HG03060 (cell line): ENCODE measurements around the gene HAVCR2.
A peak's percentile ranks its signal among the peaks of the same experiment; 100 is the strongest.

Experiments
- ATAC-seq: cut with Tn5 transposase; IDR thresholded peaks from one replicate; pipeline ENCODE4 v1.9.1; 2021; ENCODE audit warnings: low read depth, moderate number of reproducible peaks; ENCODE audit not compliant: unreplicated experiment

The HAVCR2 gene

DNA sequence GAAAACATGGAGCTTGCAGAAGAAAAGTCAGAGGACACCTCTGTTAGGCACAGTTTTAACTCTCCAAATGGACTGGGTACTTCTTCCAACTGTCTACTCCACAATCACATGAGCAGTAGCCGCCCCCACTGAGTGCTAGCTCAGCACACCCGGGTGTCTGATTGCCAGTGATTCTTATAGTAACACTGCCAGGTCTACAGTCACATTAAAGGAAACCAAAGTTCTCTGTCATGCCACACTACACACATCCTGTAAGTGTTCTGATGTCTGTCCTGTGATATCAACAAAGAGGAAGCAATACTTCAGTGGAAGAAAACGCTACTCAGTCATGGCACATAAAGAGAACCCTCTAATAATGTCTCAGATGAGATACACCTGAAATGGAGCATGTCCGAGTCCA, at the start of gene HAVCR2:
Gene HAVCR2 (minus strand): TSS at position 69 of the 400 bp plus-strand sequence. CDS start 61 bp downstream, at position 8.
- peak; percentile 81 for ATAC-seq

DNA sequence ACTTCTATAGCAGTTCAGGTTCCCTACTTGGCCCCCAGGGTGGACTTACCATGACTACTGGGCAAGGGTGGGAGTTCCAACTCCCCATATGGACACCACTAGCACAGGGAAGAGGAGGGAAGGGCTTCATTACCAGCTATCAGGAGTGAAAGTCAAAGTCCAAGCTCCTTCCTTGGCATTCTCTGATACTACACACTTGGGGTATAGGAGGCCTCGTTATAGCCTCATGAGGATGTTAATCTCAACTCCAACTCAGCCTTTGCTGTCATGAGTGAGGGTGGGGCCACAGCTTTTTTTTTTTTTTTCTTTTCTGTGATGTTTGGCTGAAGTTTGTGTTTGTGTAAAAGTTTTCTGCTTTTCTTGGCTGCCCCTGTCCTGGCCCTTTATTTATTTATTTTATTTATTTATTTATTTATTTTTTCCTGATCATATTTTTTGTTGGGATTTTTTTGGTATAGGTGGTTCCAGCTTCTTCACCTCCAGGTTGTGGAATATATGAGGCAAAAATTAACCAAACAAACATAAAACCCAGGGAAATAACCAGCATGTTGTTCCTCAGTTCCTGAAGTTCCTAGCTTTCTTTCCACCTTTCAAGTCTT, 48.5 kb upstream of the HAVCR2 start:
- ATAC-seq: no peak

DNA sequence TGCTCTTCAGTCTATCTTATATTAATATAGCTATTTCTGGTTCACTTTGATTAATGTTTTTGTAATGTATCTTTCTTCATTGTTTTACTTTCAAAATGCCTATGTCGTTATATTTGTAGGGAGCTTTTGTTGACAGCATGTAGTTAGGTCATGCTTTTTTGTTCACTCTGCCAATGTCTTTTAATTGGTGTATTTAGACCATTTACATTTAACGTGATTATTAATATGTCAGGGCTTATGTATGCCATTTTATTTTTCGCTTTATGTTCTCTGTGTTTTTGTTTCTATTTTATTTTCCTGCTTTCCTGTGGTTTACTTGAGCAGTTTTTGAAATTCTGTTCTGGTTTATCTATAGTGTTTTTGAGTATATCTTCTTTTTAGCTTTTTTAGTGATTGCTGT, 46.5 kb upstream of the HAVCR2 start:
- no peak for ATAC-seq

DNA sequence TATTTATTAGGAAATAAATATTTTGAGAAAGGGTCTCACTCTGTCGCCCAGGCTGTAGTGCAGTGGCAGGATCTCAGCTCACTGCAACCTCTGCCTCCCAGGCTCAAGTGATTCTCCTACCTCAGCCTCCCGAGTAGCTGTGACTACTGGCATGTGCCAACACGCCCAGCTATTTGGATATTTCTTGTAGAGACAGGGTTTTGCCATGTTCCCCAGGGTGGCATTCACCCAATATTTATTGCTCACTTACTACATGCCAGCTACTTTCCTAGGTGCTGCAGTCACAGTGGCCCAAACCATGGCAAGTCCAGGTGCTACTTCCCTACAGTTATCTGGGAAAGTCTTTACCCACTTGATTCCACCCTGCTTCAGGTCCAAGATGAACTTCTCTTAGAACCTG, 42.2 kb upstream of the HAVCR2 start:
- ATAC-seq: no peak

DNA sequence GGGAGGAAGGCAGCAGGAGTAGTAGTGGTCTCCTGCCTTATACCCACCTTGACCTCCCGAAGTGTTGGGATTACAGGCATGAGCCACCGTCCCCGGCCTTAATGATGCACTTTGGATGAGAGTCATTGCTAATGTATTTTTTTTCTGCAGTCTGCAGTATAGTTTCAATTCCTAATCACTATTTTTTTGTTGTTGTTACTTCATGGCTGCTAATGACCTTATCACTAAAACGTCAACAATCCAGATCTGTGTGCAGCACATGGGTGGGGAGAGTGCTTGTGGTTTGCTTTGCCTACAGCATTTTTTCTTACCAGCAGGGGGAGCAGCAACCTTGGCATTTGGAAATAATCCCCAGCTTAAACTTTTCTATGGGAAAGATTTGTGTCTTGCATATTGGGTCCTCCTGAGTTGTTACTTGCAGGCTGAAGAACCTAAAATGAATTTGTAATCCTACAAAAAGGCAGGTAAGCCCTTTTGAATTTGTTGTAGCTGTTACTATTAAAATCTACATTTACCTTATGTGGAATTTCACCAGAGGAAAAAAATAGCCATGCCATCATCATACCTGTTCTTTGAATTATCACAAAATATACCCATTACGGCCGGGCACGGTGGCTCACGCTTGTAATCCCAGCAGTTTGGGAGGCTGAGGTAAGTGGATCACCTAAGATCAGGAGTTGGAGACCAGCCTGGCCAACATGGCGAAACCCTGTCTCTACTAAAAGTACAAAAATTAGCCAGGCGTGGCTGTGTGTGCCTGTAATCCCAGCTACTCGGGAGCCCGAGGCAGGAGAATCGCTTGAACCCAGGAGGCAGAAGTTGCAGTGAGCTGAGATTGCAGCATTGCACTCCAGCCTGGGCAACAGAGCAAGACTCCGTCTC, 40.1 kb upstream of the HAVCR2 start:
- peak; percentile 47 for ATAC-seq

DNA sequence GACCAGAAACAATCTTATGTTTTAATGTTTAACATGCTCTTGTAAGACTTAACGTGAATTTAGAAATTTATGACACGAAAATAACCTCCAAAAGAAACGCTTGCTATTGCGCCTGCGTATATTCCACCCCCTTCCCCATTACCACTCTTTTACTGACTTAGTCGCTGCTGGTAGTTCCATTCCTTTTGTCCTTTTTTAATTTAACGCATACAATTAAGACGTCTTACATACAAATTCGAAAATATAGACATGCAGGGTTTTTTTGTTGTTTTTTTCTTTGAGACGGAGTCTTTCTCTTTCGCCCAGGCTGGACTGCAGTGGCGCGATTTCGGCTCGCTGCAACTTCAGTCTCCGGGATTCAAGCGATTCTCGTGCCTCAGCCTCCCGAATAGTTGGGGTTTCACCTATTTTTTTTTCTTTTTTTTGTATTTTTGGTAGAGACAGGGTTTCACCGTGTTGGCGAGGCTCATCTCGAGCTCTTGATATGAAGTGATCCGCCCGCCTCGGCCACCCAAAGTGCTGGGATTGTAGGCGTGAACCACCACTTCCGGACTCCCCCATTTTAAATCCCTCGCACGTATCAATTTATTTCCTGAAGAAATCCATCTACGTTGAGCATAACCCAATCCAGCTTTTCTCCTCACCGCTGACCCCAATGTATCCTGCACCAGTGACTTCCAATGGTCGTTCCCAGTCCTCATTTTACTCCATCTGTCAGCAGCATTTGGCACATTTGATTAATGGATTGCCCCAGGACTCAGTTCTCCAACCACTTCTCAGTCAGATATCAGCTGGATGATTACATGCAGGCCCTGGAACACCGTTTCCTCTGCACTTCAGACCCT, 34.5 kb upstream of the HAVCR2 start:
- ATAC-seq: peak; percentile 26

DNA sequence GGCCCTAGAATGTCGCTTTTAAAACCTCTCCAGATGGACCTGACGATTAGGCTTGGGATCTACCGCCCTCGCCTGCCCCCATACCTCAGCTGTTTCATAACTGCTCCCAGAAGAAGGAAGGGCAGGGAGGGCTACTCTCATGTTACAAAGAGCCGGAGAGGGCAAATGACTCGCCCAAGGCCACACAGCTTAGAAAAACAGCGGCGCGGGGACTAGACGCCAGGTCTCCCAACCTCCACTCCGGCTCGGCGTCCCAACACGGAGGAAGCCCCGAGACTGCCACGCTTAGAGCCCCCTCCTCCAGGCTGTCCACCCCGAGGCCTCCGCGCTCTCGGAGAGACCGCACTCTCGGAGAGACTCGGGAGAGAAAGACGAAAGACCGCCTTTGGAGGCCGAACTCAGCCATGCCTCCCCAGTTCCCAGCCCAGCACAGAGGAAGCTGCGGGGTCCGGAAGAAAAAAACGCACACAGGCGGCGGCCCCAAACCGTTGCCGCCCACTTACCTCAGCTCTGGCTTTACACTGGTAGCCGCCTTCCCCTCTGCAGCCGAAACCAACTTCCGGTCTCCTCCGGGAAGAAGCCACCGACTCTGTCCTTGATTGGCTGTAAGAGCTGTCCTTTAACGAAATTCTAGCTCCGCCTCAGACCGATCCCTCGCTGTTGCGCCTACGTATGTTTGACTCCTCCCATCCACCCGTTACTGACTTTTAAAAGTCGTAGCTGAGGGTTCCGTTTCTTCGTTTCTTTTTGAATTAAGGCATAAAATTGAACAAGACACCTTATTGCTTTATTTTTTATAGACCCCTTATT, 33.7 kb upstream of the HAVCR2 start, which contains the start of gene MED7:
Gene MED7 (minus strand): TSS at position 549 of the 810 bp plus-strand sequence. CDS start 3,434 bp downstream, outside the sequence.
- peak; percentile 99 for ATAC-seq

DNA sequence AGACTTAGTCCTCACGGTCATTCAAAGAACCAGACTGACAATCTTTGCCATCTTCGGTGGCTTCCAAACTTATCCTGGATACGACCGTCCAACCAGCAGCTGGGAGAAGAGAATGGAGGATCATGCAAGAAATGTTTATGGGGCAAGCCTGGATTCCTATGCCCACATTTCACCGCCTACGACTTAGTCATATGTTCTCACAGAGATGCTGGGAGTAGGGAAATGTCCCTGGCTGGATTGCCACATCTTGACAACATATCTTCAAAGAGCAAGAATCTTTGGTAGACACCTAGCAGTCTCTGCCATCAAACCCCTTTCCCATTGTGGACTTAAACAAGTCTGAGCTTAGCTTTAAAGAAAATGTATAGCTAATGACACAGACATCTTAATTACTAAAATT, 28.8 kb upstream of the HAVCR2 start:
- ATAC-seq: no peak

DNA sequence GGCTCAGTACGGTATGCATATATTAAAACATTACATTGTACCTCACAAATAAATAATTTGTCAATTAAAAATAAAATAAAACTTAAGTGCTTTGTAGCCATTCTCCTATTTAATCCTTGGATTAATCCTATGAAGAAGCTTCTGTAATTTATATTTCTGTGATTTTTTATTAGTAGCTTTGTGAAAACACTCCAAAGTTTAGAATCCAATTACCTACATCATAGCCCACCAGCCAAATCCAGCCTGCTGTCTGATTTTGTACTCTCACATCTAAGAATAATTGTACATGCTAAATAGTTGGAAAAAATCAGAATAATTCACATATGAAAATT, 23.4 kb upstream of the HAVCR2 start:
- no peak for ATAC-seq

DNA sequence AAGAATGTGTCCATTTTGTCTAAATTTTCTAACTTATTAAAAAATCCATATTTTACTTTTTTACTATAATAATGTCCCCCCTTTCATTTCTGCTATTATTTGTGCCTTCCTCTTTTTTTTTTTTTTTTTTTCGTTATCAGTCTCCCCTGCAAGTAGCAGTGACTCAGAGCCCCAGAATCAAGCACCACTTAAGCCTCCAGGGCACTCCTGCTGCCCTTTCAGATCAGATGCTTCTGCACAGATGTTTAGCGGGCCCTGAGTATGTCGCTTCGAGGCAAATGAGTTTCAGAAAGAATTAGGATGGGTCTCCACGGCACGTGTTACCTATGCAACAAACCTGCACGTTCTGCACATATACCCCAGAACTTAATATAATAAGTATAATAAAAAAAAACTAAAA, 22.1 kb upstream of the HAVCR2 start:
- ATAC-seq: no peak

DNA sequence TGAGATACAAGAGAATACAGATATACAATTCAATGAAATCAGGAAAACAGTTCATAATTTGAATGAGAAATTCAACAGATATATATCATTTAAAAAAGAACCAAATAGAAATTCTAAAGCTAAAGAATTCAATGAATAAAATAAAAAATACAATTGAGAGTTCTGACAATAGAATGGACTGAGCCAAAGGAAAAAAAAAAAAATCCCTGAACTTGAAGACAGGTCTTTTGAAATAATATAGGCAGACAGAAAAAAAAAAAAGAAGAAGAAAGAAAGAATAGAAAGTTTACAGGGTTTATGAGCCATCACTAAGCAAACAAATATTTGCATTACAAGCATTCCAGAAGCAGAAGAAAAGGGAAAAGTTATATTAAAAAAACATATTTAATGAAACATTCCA, 12.9 kb upstream of the HAVCR2 start:
- no peak for ATAC-seq

DNA sequence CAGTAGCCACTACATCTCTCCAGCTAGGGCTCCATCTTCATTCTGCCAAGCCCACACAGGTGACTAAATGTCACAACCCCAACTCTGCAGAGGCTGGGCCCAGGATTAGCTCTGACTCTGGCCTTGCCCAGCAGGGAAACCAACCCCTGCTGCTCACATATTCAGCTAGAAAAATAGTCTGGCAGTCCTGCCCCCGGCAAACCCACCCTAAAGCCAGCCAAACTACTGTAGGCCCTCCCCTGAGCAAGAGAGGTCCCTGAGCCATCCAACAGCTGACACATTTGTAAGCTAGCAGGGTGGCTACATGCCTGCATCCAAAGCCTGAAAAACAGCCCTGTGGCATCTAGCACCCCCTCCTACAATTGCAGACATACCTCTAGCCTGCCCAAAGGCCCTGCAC, 11.3 kb upstream of the HAVCR2 start:
- ATAC-seq: no peak

DNA sequence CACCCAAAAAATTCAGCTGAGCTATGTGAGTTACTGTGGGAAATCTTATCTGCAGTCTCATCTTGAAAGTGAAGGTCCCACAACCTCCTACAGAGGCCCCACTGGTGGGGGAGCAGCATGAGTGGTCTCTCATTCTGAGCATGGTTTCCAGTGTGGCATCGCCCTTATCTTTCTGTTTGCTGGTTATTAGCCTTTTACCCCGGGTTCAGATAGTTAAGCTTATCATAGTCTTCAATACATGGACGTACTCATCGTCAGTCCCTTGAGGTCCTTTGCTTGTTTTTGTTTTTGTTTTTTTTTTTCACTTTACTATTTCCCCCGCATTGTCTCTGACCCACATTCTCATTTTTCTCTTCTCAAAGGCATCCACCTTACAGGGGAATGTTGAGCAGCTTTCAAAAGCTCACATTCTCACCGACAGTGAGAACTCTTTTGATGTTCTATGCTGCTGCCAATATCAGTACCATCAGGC, 7.7 kb upstream of the HAVCR2 start:
- no peak for ATAC-seq

DNA sequence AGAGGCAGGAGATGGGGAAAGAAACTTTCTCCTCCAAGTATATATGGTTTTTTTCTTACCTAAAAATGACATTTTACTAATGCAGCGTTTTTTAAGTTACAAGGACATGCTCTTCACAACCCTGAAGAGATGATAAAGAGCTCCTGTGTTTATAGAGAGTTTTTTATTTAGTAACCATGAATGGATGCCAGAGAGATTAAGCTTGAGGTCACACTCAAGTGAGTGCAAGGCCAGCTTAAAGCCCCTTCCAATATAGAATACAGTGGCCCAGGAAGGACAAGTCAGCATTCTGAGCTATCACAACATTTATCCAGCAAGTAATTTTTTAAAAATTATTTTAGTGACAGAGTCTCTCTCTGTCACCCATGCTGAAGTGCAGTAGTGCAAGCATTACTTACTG, 6.7 kb upstream of the HAVCR2 start:
- ATAC-seq: no peak

DNA sequence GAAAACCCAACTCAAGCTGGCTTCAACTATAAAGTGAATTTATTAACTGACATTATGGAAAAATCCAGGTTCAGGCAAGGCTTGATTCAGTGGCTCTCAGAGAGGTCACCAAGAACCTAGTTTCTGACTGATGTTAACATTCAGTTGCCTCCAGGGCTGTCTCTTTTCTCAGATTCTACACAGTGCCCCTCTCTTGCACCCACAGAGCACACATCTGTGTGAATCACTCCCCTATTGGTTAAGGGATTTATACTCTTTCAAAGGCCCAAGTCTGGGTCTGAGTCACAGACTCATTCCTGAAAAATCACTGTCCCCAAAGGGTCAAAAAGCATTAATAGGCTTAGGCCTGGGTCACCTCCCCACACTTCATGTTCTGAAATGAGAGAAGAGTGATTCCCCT, 6.2 kb upstream of the HAVCR2 start:
- ATAC-seq: no peak

DNA sequence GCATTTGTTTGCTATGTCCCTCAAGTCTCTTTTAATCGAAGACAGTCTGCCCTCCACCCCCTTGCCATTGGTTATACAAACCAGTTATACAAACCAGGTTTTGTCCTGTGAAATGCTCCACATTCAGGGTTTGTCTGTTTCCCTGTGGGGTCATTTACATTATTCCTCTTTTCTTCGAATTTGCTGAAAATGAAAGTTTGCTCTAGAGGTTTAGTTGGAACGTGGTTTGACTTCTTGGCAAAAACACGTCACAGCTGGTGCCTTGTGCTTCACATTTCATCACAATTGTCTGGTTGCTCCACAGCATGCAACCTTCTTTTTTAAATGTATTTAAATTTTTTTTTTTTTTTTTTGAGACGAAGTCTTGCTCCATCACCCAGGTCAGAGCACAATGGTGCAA, 4.2 kb upstream of the HAVCR2 start:
- ATAC-seq: no peak

DNA sequence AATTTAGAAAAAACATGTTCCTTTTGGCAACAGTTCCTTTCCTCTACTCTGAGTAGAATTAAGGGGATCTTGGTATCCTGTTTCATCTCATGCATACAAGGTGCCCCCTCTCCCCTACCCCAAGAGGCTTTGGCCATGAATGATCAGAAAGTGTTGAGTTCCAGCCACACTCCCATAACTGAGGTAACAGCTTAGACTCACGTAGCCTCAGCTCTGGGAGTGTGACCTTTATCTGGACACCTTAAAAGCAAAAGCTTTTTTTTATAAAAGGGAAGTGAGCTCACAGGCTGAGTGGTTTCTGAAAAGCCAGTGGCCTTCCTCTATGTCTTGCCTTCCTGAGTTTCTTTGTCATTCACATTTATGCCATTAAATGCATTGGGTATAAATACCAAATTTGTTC, 900 bp upstream of the HAVCR2 start:
- peak; percentile 72 for ATAC-seq

DNA sequence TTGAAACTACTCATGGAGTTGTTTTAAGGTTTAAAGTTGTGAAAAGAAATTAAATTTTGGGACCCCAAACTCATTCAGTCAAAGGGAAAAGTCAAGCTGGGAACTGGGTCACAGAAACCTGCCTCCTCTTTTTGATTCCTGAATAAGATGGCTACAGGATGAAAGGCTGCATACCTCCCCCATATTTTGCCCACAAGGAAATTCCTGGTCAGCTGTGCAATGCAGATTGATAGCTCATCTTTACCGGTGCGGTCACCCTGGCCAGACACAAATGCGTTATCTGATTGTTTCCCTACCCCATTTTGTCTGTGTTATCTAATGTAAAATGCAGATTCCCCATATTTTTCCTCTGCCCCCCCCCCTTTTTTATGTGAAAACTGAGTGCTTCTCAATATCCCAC, 1.3 kb downstream of the HAVCR2 start:
- ATAC-seq: no peak

DNA sequence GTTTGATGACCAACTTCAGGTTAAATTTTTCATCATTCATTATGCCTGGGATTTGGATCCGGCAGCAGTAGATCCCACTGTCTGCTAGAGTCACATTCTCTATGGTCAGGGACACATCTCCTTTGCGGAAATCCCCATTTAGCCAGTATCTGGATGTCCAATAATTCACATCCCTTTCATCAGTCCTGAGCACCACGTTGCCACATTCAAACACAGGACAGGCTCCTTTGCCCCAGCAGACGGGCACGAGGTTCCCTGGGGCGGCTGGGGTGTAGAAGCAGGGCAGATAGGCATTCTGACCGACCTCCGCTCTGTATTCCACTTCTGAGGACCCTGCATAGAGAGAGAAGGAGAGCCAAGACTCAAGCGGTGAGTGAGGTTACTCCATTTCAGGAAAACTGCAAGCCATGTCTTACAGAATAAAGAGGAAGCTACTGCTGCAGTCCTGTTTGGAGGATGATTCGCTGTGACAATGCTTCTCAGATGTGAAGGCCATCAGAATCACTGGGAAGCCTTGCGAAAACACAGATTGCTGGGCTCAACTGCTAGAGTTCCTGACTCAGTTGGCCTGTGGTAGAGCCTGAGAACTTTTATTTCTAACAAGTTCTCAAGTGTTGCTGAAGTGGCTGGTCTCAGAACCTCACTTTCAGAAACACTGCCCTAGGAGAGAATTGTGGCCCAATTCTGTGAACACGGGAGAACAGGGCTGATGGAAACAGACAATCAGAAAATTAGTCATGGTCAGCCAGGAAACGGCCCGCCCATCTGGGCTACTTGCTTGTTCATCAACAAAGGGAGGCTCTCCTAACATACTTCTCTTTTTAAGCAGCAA, 2.0 kb downstream of the HAVCR2 start:
- ATAC-seq: no peak
